Retina (tissue), 1 donor: ENCODE data around the gene SUCNR1.
"Not testable (repeated sequence)": the region's sequence is repeated elsewhere in the genome, so short reads cannot be mapped to it uniquely, and the experiment has no call there.

ENCODE experiments used
- DNase-seq: peaks from one replicate; pipeline ENCODE4 v3.0.0-alpha.2; 2016

The SUCNR1 gene, protein sequence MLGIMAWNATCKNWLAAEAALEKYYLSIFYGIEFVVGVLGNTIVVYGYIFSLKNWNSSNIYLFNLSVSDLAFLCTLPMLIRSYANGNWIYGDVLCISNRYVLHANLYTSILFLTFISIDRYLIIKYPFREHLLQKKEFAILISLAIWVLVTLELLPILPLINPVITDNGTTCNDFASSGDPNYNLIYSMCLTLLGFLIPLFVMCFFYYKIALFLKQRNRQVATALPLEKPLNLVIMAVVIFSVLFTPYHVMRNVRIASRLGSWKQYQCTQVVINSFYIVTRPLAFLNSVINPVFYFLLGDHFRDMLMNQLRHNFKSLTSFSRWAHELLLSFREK

DNA sequence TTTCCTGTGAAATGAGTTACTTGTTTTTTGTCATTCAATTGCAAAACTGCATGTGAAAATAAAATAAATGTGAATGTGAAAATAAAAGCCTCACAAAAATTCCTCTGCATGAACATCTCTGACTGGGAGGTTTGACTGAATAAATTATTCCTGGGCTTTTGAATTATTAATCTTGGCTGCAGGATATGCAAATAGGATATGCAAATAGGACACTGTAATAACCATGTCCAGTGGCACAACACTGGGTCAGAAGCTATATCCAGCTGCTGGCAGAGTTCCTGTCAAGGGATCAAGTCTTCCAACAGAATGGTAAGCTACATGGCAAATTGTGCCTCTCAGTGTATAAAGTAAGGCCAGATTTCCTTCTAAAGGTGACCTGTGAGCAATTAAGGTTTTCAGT, at the start of gene SUCNR1:
Gene SUCNR1 (plus strand): TSS at position 246 of the 400 bp plus-strand sequence. CDS start 6,250 bp downstream, outside the sequence.
- no peak for DNase-seq

DNA sequence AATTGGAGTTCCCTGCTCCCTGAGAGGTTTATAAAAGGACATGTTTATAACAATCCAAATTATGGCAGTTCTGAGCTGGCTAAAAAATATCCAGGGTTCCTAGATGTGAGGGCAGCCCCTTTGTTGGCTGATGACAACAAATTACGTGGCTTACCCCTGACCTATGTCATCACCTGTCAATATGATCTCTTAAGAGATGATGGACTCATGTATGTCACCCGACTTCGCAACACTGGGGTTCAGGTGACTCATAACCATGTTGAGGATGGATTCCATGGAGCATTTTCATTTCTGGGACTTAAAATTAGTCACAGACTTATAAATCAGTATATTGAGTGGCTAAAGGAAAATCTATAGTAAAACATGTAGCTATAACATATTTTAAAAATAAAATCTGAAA, 45.6 kb upstream of the SUCNR1 start:
- DNase-seq = no peak

DNA sequence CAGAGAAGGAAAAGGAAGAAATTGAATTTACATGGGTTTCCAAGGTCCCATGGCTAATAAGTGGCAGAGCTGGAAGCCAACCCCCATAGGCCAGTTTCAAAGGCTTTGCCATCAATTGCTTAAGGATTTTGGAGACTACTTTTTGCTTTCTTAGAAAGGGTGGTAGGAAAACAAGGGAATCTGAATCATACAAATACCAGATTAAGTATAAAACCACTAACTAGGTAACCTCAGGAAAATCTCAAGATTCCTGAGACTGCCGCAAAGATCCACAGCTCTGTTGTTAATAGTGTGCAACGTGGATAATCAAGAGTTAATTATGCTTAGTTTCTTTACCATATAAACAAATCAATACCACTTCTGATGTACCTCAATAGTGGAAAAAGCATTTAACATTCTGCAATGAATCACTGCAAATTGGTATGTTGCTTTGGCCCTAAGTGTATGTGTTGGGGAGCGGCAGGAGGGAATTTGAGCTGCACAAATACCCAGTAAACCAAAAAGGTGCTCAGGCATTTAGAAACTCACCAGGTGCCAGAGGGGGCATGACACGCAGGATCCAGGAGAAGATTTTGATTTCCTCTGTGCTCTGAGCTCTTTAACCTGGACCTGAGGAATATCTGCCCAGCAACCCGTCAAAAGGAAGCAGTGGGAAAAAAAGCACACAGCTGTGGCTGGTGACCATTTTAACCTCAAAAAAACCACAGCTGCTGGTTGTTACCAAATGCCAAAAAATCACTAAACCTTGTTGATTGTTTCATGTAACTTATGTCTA, 37.5 kb upstream of the SUCNR1 start:
- DNase-seq = no peak

DNA sequence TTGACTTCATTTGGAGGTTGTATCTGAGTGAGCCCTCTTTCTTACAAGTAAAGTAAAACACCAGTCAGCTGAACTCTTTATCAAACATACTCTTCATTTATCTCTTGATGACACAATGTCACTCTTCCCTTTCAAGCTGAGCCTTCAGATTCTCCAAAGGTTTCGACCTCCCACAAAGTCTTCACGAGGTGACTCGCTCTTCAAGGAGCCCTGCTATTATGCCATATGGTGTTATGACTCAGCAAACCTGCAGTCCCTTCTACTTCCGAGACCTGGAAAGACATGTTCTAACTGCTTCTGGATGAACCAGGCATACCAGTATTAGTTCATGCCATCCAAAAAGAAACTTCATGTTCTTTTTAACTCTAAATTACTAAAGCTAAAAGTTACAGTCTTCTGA, 36.4 kb upstream of the SUCNR1 start:
- DNase-seq = peak; percentile 5

DNA sequence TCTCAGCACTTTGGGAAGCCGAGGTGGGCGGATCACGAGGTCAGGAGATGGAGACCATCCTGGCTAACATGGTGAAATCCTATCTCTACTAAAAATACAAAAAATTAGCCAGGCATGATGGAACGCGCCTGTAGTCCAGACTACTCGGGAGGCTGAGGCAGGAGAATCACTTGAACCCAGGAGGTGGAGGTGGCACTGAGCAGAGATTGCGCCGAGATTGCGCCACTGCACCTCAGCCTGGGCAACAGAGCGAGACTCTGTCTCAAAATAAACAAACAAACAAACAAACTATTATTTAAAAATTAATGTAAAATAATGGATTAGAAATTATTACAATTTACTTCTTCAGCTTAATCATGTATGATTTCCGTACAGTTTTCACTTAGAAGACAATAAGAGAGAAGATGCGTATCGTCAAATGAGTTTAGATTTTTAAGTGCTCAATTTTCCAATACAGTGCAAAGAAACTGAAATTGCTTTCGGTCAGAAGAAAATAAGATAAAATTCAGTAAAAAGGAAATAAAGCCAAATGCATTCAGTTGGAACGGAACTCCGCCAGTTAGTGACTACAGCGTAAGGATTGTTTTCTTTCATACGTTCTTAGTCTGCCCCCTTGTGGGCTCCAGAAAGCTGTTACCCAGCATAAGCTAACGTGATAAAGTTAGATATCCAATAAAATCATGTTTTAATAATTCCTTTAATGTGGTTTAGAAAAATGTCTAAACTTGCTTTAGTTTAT, 34.7 kb upstream of the SUCNR1 start:
- DNase-seq = peak; percentile 47

DNA sequence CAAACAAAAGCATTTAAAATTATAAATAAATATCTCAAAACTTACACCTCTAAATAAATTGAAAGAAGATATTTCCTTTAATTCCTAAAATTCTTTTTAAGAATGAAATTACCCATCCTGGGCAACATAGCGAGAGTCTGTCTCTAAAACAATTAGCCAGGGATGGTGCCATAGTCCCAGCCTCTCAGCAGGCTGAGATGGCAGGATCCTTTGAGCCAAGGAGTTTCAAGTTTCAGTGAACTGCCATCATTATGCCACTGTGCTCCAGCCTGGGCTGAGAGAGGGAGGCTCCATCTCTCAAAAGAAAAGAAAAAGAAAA, 34.2 kb upstream of the SUCNR1 start:
- DNase-seq = no peak

DNA sequence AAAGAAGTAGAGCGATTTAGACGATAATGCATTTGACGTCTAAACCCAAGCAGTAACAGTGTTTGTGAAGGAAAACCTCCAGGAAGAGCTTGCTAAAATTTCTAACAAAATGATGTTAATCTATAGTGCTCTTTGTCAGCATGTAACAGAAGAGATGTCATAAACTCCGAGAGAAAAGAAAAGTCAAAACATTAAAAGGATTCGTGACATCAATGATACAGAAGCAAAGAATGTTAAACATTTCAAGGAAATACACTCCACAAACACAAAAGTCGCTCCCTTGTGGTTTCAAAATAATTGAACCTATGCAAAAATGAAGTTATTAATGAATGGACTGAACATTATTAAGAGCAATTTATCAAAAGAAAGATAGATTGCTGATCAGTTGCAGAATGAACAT, 31.6 kb upstream of the SUCNR1 start:
- DNase-seq = no peak

DNA sequence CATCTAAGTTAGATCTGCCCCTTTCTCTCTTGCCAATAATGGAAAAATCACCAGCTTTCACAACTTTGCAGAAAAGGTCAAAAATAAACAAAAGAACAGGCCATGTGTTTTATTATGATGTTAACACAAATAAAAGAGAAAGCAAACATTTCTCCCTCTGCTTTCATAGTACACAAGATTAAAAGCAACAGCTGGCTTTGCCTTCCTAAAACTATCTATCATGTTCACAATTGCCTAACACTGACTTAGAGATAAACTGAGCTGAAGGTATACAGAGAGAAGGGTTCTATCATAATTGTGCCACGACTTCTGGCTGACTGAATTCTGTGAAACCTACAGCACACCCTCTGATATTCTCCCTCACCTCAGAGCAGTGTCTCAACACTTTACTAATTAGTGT, 30.2 kb upstream of the SUCNR1 start:
- no peak for DNase-seq

DNA sequence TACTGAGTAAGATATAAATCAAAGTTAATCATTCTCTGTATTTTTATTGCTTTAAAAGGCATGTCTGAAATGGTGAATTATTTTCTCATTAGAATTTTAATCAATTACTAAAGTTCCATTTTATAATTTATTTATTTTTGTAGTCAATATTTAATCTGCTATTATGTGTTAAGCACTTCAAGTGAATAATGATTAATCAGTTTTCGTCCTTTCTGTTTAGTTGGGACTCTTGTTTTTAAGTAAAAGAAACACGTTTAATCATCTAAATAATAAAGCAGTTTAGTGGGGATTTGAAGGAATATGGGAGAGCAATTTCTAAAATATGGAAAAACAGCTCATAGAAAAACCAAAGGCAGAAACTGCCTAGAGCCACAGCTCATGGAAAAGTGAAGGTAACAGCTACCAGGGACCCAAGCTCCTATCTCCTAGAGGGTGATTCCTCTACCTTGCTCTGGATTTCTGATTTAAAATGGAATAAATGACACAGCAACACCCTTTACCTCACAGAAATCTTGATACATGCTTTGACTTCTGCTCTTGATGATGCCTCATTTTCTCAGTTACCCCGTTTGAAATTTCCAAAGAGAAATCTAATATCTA, 28.0 kb upstream of the SUCNR1 start:
- DNase-seq = no peak

DNA sequence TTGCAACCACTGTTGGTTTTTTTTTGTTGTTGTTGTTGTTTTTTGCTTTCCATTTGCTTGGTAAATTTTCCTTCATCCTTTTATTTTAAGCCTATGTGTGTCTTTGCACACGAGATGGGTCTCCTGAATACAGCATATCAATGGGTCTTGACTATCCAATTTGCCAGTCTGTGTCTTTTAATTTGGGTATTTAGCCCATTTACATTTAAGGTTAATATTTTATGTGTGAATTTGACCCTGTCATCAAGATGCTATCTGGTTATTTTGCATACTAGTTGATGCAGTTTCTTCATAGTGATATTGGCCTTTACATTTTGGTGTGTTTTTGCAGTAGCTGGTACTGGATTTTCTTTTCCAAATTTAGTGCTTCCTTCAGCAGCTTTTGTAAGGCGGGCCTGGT, 23.4 kb upstream of the SUCNR1 start:
- DNase-seq = not testable (repeated sequence)

DNA sequence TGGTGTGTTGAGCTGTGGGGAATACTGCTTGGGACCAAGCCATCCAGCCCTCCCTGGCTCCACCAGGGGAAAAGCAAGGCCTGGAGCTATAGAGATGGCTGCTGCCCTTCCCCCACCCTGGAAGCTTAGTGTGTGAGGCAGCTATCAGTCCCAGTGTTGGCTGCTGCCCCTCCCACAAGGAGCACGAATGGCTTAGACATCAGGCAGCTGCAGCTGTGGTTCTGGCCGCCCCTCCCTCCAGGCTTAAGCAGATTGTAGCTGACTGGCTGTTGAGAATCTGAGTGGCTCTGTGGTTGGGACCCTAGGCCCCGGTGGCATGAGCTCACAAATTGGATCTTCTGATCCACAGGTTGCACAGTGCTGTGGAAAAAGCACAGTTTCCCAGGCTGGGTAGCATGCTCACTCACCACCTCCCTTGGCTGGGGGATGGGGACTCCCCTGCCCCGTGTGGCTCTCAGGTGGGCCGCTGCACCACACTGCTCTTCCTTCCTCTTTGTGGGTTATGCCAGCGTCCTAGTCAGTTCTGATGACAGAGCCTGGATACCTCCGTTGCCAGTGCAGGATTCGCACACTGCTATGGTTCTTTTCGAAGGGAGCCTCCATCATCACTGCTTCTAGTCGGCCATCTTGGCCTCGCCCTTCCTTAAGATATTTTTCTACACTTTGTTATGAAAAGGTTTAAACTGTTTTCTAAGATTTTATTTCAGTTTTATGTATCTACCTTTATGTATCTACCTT, 21.2 kb upstream of the SUCNR1 start:
- DNase-seq = no peak

DNA sequence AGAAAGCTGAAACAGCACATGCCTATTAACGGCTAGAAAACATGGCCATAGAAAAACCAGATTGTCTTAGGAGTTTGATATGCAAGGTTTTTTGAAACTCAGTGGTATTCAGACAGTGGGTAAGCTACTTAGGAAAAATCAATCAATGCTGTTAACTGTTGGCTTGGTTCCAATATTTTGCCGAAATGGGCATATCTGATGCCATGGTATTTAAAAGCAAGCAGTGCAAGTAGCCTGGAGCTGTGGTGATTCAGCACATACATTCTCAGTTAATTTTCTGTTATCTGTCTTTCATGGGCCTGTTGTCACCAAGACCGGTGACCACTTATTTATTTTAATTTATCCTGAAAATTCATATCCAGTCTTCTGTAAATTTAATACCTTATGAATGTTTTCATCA, 17.3 kb upstream of the SUCNR1 start:
- DNase-seq = no peak

DNA sequence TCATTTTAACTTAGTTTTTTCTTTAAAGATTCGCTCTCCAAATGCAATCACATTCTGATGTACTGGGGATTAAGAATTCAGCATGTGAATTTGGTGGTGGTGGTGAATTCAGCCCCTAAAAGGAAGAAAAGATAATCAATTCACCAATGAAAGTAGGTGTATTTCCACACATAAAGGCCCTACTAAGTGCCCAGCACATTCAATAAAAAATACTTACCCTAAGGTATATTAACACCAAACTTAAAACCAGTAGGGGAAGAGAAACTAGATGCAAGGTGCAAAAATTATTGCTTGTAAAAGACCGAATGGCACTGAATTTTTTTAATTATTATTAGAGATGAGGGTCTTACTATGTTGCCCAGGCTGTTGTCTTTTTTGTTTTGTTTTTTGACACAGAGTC, 16.8 kb upstream of the SUCNR1 start:
- DNase-seq = no peak

DNA sequence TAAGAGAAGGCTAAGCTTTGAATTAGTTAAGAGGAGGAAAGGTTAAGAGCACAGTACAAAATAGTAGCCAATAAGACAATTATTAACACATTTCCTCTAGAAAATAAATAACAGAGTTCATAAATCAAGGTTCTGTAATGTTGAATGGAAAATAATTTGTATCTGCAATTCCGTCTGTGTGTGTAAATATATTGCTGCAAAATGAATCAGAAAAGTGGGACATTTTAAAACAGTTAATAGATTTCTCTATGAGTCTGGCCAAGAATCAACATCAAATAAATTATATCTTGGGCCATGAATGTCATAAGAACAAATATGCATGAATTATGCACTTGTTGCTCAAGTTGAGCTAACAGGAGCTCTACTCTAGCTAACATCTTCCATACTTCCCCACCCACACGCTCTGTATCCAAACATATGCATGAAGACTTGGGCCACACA, 14.2 kb upstream of the SUCNR1 start:
- DNase-seq = no peak

DNA sequence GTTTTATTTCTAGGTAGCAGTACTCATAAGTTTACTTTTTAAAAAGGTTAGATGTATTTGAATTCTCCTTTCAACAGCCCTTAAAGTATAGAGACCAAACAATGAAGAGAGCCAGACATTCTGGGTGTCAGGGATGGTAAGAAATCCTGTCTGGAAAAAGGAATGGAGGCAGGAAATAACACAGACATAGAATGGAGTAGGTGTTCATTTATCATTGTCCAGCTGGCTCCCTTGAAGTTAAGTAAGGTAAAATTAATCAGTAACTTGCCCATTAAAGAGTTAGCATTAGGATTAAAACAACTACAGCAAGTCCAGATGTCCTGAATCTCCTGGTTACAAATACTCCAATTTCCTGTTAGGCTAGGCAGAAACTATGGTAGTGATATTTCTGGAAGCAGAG, 13.5 kb upstream of the SUCNR1 start:
- no peak for DNase-seq

DNA sequence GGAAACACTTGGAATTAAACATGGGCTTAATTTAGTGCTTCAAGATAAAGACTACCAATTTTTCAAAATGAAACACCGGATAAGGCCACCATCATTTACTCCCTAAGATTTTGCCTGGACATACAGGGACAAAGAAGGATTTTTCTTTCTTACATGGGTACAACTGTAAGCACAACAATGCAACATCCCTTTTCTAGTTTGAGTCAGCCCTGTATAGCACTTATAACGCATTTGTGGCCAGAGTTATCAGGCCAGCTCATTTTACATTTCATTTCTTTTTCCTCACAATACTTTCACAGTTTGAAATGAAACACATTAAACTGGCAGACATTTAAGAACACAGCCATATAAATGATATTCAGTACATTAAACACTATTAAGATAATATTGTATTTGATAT, 9.8 kb upstream of the SUCNR1 start:
- no peak for DNase-seq

DNA sequence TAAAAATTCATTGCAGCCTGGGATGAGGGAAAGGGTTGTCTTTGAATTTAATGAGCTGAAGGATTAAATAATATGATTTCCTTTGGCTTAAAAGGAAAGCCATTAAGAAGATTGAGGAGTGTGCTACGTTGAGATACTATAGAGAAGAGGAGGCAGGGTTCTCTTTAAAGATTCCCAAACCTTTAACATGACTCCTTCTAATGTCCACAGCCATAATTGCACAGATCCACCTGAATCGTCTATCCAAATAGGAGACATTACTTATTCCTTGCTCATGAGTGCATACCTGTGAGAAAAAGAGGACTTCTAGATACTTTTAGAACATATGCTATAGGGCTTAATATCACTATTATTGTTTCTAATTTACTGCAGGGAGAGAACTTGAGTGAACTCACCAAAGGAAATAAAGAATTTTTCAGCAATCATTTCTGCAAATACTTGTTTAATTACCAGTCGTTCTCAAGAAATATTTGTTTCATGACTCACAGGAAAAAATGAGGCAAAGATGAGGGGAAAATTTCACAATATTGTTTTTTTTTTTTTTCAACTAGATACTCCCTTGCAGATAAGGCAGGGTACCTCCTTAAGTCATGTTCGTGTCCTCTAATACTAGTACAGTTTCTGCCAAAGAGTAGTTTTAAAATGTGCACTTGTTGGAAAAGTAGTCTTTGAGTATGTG, 8.9 kb upstream of the SUCNR1 start:
- no peak for DNase-seq

DNA sequence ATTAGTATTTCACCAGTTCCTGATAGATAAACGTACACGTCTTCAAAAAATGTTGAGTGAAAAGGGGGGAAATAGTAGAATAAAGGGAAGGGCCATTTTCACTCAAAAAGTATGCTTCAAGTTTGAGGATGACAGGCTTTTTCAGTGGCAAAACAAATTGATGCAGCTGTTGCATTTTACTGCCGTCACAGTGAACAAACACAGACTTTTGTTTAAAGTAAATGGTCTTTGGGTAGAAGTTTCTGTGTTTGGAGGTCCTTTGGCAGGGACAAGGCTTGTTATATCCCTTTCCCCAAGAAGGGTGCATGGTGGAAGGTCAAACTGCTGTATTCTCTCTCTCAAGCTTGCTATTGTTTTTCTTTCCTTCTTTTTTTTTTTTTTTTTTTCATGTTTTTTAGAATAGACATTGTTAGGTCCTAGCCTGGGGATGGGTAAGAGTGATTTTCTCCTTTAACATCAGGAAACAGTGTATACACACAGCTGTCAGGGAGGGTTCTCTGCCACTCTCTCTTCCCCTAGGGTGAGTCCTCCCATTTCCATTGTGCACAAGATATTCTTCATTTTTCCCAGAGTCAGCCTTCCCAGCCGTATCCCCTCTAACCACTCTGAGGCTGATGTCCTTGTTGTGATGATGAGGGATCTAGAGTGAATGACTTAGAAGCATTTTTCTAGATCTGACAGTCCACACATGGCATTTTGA, 6.6 kb upstream of the SUCNR1 start:
- DNase-seq = peak; percentile 14

DNA sequence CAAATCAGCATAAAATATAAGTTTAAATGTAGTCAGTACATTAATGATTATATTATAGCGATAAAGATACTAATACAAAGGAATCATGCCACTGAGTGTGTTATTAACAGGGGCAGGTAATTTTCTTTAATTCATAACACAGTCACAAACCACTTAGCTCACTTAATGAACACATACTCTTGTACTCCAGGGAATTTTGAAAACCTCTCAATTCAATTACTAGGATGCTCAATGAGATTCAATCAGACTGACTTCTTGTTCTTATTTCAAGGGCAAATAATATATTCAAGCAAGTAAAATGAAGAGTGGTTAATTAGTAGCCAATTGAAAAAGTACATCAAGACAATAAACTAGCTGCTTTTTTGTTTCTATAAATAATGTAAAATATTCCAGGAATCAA, 5.8 kb upstream of the SUCNR1 start:
- DNase-seq = no peak

DNA sequence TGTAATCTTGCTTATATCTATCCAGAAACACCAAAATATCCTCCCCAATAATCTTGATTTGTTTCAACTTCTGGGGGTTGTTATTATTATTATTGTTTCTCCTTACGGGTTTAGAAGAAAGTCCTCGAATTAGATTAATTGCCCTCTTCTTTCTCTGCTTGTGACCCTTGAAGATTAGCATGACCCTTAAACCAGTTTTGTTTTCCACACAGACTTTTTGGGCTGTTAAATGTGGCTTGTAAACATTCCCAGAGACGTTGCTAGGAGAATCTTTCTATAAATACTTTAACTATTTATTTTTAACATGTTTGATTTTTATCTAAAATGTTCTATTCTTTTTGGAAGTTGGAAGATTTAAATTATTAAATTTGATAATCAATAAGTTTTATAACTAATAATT, 4.3 kb upstream of the SUCNR1 start:
- DNase-seq = no peak
